HG03159 (cell line): ENCODE results near the gene TNK2.
"Not testable (repeated sequence)": the region's sequence is repeated elsewhere in the genome, so short reads cannot be mapped to it uniquely, and the experiment has no call there.

Experiments used
- ATAC-seq: cut with Tn5 transposase; IDR thresholded peaks from one replicate; pipeline ENCODE4 v1.9.1; 2021; ENCODE audit warnings: mild to moderate bottlenecking, moderate library complexity; ENCODE audit not compliant: unreplicated experiment

The TNK2 gene

GRCh38 chr3:195872097-195872496 is 36.3 kb downstream of the TNK2 start:
- no peak for ATAC-seq

- ATAC-seq, result not testable (repeated sequence)
These were observed 36.7 kb downstream of the TNK2 start for GRCh38 chr3:195871686-195872085.

- ATAC-seq, result no peak
These were observed 37.4 kb downstream of the TNK2 start for GRCh38 chr3:195870937-195871336.

GRCh38 chr3:195870442-195870841 is 37.9 kb downstream of the TNK2 start:
- ATAC-seq, result no peak

- ATAC-seq, result no peak
These were observed 38.8 kb downstream of the TNK2 start for GRCh38 chr3:195869413-195870001.

- no peak for ATAC-seq
These were observed 39.4 kb downstream of the TNK2 start for GRCh38 chr3:195868866-195869412.

GRCh38 chr3:195868336-195868865 is 40.0 kb downstream of the TNK2 start:
- ATAC-seq, result no peak

- ATAC-seq, result no peak
These were observed 40.6 kb downstream of the TNK2 start for GRCh38 chr3:195867631-195868335.

- ATAC-seq, result no peak
These were observed 41.5 kb downstream of the TNK2 start for GRCh38 chr3:195866686-195867511.

- no peak for ATAC-seq
These were observed 42.6 kb downstream of the TNK2 start for GRCh38 chr3:195865752-195866151.

- ATAC-seq, result no peak
These were observed 45.0 kb downstream of the TNK2 start for GRCh38 chr3:195863121-195864061.

- ATAC-seq, result not testable (repeated sequence)
These were observed 46.0 kb downstream of the TNK2 start for GRCh38 chr3:195862318-195862717.

- no peak for ATAC-seq
These were observed 47.9 kb downstream of the TNK2 start for GRCh38 chr3:195860456-195860855.

- no peak for ATAC-seq
These were observed 48.4 kb downstream of the TNK2 start for GRCh38 chr3:195859846-195860411.

- no peak for ATAC-seq
These were observed 49.1 kb downstream of the TNK2 start for GRCh38 chr3:195859061-195859845.

- no peak for ATAC-seq
These were observed 51.8 kb downstream of the TNK2 start for GRCh38 chr3:195856410-195857084.

- ATAC-seq, result no peak
These were observed 52.6 kb downstream of the TNK2 start for GRCh38 chr3:195855471-195856409.
